ENCODE measurements around the gene MED23. TPM values are rescaled to one million over a fixed set of nuclear protein-coding genes. Genes with fewer than 3 reads are reported as not detected.

The MED23 gene
- total RNA-seq, 3 donors from 2014 or later = 25.8 to 40.6 (median 28.2) TPM

DNA sequence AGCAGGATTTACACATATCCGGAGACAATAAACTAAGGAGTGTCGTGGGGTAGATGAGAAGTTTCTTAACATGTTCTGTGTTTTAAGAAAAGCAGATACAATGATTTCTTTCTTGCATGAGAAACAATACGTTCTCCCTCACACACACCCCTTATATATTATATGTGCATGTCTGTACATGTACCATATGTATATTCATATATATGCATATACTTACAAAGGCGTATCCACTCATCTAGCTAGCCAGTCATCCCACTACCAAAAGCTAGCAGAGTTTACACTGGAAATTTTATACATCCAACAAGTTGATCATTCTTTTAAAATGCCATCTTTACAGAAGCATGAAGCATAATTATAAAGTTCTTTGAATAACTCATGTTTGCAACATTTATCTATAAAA is 40.1 kb downstream of the MED23 start:
- intact Hi-C loops (cut with DNase I, micrococcal nuclease) = no loop called here
- Histone ChIP-seq H3K4me1 (ENCODE audit: low read depth) (no peaks in the 10 kb centered on the region), H3K4me3 (no peak overlapping the region), H3K36me3 (ENCODE audit: low read depth) (peaks cover 9% of the 10 kb centered on the region), H3K9me3 (no peaks in the 10 kb centered on the region)
- DNase-seq (no peak), ATAC-seq (no peak)
- TF ChIP-seq, protein P1, sequence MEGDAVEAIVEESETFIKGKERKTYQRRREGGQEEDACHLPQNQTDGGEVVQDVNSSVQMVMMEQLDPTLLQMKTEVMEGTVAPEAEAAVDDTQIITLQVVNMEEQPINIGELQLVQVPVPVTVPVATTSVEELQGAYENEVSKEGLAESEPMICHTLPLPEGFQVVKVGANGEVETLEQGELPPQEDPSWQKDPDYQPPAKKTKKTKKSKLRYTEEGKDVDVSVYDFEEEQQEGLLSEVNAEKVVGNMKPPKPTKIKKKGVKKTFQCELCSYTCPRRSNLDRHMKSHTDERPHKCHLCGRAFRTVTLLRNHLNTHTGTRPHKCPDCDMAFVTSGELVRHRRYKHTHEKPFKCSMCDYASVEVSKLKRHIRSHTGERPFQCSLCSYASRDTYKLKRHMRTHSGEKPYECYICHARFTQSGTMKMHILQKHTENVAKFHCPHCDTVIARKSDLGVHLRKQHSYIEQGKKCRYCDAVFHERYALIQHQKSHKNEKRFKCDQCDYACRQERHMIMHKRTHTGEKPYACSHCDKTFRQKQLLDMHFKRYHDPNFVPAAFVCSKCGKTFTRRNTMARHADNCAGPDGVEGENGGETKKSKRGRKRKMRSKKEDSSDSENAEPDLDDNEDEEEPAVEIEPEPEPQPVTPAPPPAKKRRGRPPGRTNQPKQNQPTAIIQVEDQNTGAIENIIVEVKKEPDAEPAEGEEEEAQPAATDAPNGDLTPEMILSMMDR (IDR thresholded peaks at IDR 0.05) = no peak

DNA sequence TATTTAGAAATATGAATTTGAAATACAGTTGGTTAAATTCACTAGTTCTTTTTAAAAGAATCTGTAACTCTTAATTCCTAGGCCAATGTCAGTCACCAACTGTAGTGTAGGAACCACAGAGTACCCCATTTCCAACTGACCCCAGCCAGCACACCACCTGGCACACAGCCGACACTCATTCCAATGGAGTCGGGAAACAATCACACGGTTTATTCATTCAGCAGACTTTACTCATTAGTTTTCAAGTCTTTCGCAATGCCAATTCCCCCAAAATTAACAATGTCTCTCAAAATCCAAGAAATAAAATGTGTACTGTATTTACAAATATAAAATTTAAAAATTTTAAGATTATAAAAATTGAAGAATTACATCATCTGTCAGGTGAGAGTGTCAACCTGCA is 41.5 kb downstream of the MED23 start:
- TF ChIP-seq, protein P1 (IDR thresholded peaks at IDR 0.05) = no peak
- intact Hi-C loops (cut with DNase I, micrococcal nuclease) = no loop called here
- ATAC-seq = no peak
- Histone ChIP-seq H3K4me3 (no peak overlapping the region), H3K4me1 (ENCODE audit: low read depth) (no peaks in the 10 kb centered on the region), H3K36me3 (ENCODE audit: low read depth) (peaks cover 7% of the 10 kb centered on the region), H3K9me3 (no peaks in the 10 kb centered on the region)
- no peak for DNase-seq

DNA sequence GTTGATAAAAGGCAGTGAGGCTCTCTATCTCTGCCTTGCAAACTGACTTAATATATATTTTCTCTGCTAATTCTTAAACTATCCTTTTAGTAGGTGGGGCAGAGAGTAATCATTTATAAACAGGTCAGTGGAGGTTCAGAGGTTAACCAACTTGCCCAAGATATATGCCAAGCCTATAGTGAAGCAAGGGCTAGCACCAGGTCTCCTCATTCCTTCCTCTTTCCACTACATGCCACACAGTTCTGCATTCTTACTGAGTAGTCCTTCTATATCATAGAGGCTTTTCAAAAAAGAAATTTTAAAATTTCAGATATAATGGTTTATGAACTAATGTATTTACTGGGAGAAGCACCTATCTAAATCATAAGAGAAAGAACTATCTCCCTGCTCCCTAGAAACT is 46.5 kb downstream of the MED23 start:
- H3K9me3 ChIP-seq = no peaks in the 10 kb centered on the region
- TF ChIP-seq, protein P1 (IDR thresholded peaks at IDR 0.05) = no peak
- no peak overlapping the region for H3K4me3 ChIP-seq
- intact Hi-C loops (cut with DNase I, micrococcal nuclease) = no loop called here
- no peak for DNase-seq
- H3K36me3 ChIP-seq (ENCODE audit: low read depth) = no peaks in the 10 kb centered on the region
- H3K4me1 ChIP-seq (ENCODE audit: low read depth) = no peaks in the 10 kb centered on the region
- ATAC-seq = no peak

GRCh38 chr6:131575834-131576478 is 52.1 kb downstream of the MED23 start:
- DNase-seq (no peak), ATAC-seq (no peak)
- Histone ChIP-seq H3K36me3 (ENCODE audit: low read depth) (no peaks in the 10 kb centered on the region), H3K4me3 (no peak overlapping the region), H3K4me1 (ENCODE audit: low read depth) (no peaks in the 10 kb centered on the region), H3K9me3 (no peaks in the 10 kb centered on the region)
- intact Hi-C loops (cut with DNase I, micrococcal nuclease) = no loop called here
- TF ChIP-seq, protein P1 (IDR thresholded peaks at IDR 0.05) = no peak

DNA sequence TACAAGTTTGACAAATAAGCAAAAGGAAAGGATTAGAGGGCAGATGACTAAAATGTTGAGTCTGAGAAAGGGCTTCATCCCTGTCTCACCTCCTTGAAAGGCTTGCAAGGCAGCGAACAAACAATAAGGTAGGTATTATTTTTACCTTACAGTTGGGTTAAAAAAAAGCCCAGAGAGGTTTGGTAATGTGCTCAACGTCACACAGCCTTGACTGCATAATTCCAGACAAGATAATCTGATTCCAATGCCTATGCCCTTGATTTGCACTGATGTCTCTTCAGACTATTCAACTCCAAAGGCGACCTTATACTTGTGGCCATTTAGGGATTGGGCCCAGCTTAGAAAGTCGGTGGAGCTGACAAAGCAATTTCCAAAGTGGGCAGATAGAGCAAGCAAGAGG is 53.4 kb downstream of the MED23 start:
- Histone ChIP-seq H3K9me3 (no peaks in the 10 kb centered on the region), H3K4me1 (ENCODE audit: low read depth) (no peaks in the 10 kb centered on the region), H3K4me3 (no peak overlapping the region), H3K36me3 (ENCODE audit: low read depth) (no peaks in the 10 kb centered on the region)
- TF ChIP-seq, protein P1 (IDR thresholded peaks at IDR 0.05) = no peak
- no peak for DNase-seq
- intact Hi-C loops (cut with DNase I, micrococcal nuclease) = no loop called here
- no peak for ATAC-seq

DNA sequence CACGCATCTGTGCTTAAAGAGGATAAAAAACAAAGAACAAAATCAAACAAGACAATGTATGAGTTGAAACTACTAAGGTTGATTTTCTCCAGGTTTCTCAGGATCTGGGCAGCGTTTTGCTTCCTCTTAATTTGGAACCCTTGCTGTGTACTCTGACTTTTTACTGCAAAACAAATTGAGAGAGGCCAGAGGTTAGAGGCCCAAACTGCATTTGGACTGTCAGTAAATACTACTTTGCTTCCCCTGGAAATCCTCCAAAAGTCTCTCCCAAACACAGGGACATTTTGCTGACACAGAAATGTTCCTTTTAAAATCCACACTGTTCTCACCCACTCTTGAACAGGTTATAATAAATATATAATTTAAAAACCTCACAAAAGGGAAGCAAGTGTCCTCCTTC is 53.9 kb downstream of the MED23 start:
- intact Hi-C loops (cut with DNase I, micrococcal nuclease) = no loop called here
- no peaks in the 10 kb centered on the region for H3K4me1 ChIP-seq (ENCODE audit: low read depth)
- ATAC-seq (peak; percentile 16), DNase-seq (no peak)
- H3K36me3 ChIP-seq (ENCODE audit: low read depth) = no peaks in the 10 kb centered on the region
- TF ChIP-seq, protein P1 (IDR thresholded peaks at IDR 0.05) = no peak
- H3K4me3 ChIP-seq = no peak overlapping the region
- H3K9me3 ChIP-seq = no peaks in the 10 kb centered on the region

Measured in mucosa of descending colon (tissue), 3 donors.